Skin epidermis (tissue), 12 donors: ENCODE measurements around the gene WDR7.

ENCODE experiments used
- H3K27ac ChIP-seq, 21 experiments: fragments of 200-600 bp; sonication (generic) in 11 of 21; one replicate each; pipeline ENCODE4 v1.5.0; 2020; ENCODE audit warnings: mild to moderate bottlenecking in 3 of 21, inconsistent platforms in 2 of 21, moderate library complexity in 2 of 21
- H3K4me3 ChIP-seq, 7 experiments: fragments of 200-600 bp; sonication (generic) in 2 of 7; one replicate each; pipeline ENCODE4 v1.5.0; 2020; ENCODE audit warnings: inconsistent platforms in 2 of 7, mild to moderate bottlenecking in 2 of 7, moderate library complexity in 1 of 7

Gene WDR7

DNA sequence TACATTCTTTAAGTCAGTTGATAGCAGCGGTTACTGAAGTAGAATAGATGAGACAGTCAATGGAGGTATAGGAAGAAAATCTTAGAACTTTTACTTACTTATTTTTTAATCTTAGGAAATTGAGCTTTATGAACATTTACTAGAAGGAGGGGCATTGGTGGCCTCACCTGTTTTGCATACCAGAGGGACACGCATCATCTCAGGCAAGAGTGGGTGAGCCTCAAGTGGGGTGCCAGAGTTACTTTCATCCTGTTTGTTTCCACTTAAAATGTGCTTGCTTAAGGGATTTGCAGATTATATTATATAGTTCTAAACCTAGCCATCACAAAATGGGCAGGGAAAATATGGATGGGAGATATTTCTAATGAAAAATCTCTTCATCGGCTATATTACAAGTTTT lies 61.6 kb downstream of the WDR7 start:
- H3K27ac ChIP-seq, result no peak overlapping the region
- H3K4me3 ChIP-seq, result no peak overlapping the region

GRCh38 chr18:56715121-56715520 lies 64.0 kb downstream of the WDR7 start:
- no peak overlapping the region for H3K27ac ChIP-seq

DNA sequence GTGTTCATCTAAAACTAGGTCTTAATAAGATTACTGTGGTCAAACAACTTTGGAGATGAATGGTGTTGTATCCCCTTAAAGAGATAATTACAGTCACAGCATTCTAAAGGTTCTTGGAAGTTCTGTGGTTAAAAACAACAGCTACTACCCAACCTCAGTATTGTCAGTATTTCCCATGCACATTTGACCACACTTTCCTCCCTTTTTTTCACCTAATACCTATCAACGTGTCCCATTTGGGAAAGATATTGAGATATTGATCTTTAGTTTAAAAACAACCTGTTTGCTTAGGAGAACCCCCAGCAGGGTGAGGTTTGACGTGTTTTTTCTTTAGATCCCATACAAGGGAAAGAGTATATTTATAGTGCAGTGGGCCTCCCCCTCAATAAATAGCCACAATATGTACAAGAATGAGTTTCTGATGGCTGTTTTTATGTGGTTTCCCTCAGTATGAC lies 65.6 kb downstream of the WDR7 start:
- H3K4me3 ChIP-seq, result no peak overlapping the region
- no peak overlapping the region for H3K27ac ChIP-seq

More at GRCh38 chr18:56715121-56715520, 64.0 kb downstream of the WDR7 start:
- no peak overlapping the region for H3K4me3 ChIP-seq

DNA sequence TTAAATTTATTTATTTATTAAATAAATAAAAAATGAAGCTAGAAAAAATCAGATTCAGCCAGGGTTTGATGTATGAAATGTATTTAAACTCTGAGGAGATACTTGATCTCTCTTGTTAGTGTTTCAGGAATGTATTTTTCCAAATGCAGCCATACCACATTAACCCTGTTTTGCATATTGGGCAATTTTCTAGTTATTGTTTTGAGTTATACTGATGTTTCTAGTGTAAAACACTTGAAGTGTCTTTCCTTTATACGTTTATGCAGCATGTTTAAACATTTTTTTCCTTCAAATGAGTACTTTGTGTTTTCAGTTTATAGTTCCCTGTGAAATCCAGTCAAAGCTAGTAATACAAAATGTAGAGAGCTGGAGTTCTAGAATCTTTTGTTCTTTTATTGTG lies 69.9 kb downstream of the WDR7 start:
- Histone ChIP-seq H3K4me3 (no peak overlapping the region), H3K27ac (no peak overlapping the region)

DNA sequence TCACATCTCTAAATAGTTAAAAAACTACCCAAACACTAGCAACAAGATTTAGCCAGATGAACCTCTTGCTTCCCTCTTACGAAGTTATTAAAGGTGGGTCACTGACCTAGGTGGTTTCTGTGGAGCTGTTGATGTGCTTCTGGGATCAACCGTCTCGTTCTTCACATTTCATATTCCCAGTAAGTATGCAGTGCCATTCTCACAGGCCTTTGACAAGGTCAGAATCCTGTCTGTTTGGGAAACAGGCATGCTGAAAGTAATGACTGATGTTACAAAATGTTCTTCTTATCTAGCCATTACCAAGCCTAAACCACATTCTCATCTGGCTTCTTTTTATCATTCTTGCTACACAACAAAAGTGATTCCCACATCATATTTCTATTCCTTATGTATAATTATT lies 70.3 kb downstream of the WDR7 start:
- Histone ChIP-seq H3K27ac (no peak overlapping the region), H3K4me3 (no peak overlapping the region)

GRCh38 chr18:56722518-56722917 lies 71.4 kb downstream of the WDR7 start:
- Histone ChIP-seq H3K27ac (no peak overlapping the region), H3K4me3 (no peak overlapping the region)

GRCh38 chr18:56723068-56723467 lies 71.9 kb downstream of the WDR7 start:
- no peak overlapping the region for H3K4me3 ChIP-seq
- no peak overlapping the region for H3K27ac ChIP-seq

GRCh38 chr18:56723706-56724105 lies 72.5 kb downstream of the WDR7 start:
- Histone ChIP-seq H3K27ac (no peak overlapping the region), H3K4me3 (no peak overlapping the region)

DNA sequence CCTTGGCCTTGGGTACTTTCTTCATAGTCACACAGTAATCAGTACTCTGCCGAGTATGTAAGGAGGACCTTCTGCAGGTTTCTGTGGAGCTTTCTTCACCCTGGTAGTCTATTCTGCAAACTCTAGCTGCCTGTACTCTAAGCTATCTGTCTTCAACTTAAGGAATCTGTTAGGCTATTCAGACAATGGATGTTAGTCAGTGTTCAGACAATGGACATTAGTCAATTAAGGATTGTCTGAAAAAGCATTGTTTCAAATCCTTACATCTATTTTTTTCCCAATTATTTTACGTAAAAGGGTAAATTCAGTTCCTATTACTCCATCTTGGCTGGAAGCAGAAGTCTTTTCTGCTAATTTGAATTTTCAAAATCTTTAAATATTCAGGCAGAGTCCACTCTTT lies 75.7 kb downstream of the WDR7 start:
- H3K4me3 ChIP-seq, result no peak overlapping the region
- no peak overlapping the region for H3K27ac ChIP-seq

GRCh38 chr18:56727399-56727798 lies 76.2 kb downstream of the WDR7 start:
- Histone ChIP-seq H3K4me3 (no peak overlapping the region), H3K27ac (no peak overlapping the region)

DNA sequence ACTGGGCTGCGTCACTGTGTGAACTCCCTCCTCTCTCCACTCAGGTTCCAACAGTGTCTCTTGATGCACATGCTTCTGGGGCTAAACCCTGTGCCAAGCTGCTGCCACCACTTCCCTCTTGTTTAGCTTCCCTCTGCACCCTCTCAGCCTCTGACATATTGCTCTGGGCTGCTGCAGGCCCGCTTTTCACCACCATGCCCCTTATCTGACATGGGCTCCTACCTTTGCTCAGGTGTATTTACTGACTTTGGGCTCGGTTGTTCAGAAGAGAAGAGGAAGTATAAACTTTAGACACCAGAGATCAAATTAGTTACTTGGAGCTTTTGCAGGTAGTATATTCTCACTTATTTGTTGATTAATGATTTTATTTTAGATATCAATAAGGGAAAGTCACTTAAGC lies 77.6 kb downstream of the WDR7 start:
- Histone ChIP-seq H3K4me3 (no peak overlapping the region), H3K27ac (no peak overlapping the region)

- Histone ChIP-seq H3K27ac (no peak overlapping the region), H3K4me3 (no peak overlapping the region)
These were observed 87.0 kb downstream of the WDR7 start for GRCh38 chr18:56738184-56738583.

- no peak overlapping the region for H3K27ac ChIP-seq
- no peak overlapping the region for H3K4me3 ChIP-seq
These were observed 88.6 kb downstream of the WDR7 start for GRCh38 chr18:56739731-56740130.

DNA sequence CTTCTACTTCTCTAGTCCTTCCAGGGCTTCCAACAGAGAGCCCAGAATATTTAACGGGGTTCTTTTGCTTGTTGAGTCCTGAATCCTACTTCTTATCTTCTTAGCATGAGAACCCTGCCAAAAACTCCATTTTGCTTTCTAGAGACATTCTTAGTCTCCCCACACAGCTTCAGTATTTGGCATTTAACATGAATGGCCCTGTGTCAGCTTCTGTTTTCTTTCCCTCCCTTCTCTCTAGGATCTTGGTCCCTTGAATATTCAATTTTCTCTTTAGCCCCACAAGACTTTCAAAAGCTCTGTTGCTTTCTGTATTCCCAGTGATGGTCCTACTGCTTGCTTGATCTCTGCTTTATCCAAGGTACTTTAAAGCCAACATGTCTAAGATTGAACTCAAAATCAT lies 89.5 kb downstream of the WDR7 start:
- Histone ChIP-seq H3K4me3 (no peak overlapping the region), H3K27ac (no peak overlapping the region)

DNA sequence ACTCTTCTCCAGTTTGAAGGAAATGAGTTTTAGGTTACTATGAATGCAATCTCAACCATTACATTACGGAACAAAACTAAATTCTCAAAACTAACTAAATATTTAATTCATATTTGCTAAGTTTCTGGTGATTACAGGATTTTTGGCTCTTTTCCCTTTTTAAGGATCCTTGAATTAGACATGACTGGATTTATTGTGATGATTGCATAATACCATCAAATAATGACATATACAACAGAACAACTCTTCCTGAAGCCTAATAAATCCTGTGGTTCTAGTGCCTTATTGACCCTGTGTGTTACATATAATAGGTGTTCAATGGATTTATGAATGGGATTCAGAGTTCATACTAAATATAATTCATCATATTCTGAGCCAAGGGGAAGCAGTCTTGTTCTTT lies 90.5 kb downstream of the WDR7 start:
- H3K27ac ChIP-seq, result no peak overlapping the region
- H3K4me3 ChIP-seq, result no peak overlapping the region

DNA sequence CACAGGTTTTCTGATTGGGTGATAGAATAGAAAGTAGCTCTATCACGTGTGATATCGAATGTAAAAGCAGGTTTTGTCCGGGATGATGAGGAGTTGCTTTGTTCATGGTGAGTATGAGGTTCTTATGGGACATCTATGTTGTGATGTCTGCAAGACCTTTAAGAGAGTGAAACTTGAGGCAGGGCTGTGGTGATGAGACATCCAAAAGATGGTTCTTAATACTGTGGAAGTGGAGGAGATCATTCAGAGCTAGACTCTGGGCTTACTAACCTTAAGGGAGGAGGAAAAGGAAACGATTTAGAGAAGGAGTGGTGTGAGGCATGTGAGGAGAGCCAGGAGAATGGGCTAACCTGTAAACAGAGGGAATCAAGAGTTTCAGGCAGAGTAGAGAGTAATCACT lies 92.0 kb downstream of the WDR7 start:
- no peak overlapping the region for H3K4me3 ChIP-seq

GRCh38 chr18:56747032-56747658 lies 96.0 kb downstream of the WDR7 start:
- Histone ChIP-seq H3K27ac (no peak overlapping the region), H3K4me3 (no peak overlapping the region)

More for the DNA sequence above, 92.0 kb downstream of the WDR7 start:
- no peak overlapping the region for H3K27ac ChIP-seq

GRCh38 chr18:56747857-56748256 lies 96.7 kb downstream of the WDR7 start:
- Histone ChIP-seq H3K27ac (no peak overlapping the region), H3K4me3 (no peak overlapping the region)

DNA sequence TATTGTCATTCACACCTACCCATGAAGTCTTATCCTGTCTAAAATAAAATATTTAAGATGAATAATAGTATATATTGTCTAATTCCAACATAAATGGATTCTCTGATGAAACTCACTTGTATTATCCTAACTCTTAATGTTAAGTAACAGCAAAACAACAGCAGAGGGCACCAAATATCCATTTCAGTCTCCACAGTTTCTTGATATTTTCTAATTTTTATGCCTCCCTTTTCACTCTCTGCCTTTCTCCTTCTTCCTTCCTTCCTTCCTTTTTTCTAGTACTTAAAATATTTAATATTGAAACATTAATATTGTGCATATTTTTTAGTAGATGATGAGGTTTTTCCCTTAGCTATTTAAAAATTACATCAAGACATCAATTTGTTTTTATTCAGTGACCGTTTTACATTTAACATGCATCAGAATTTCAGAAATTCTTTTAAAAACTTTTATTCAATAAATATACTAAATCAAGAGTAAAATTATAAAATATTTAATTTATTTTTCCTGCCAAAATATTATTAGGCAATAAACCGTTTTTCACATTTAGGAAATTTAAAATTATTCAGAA lies 97.6 kb downstream of the WDR7 start:
- Histone ChIP-seq H3K4me3 (no peak overlapping the region), H3K27ac (no peak overlapping the region)

DNA sequence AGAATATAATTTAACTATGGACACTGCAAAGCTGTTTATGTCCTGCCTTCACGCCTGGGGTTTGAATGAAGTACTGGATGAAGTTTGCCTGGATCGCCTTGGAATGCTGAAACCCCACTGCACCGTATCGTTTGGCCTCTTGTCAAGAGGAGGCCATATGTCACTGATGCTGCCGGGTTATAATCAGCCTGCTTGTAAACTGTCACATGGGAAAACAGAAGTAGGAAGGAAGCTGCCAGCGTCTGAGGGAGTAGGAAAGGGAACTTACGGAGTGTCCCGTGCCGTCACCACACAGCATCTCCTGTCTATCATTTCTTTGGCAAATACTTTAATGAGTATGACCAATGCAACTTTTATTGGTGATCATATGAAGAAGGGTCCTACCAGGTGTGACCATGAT lies 105.8 kb downstream of the WDR7 start:
- no peak overlapping the region for H3K4me3 ChIP-seq
- H3K27ac ChIP-seq, result no peak overlapping the region

- Histone ChIP-seq H3K27ac (no peak overlapping the region), H3K4me3 (no peak overlapping the region)
These were observed 118.9 kb downstream of the WDR7 start for GRCh38 chr18:56770097-56770496.

DNA sequence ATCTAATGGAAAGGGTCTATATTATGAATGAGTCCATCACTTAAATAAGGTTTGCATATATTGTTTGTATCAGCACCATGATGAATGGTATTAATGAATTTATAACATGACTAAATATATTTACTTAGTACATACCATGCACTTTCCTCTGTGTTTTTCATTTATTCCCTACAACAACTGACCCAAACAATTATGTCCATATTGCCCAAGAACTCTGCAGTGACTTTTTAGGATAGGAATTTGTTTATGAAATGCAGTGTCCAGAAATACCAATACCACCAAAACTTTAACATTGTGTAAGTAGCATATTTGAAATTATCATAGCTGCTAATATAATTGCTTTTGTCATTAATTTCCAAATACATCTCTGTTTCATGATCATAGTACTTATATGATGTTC lies 119.7 kb downstream of the WDR7 start:
- H3K27ac ChIP-seq, result no peak overlapping the region

More for the DNA sequence above, 119.7 kb downstream of the WDR7 start:
- no peak overlapping the region for H3K4me3 ChIP-seq
